Trophoblast cell (in vitro differentiated cells and primary cell): ENCODE results near the gene LSM3.
"Not testable (repeated sequence)": the region's sequence is repeated elsewhere in the genome, so short reads cannot be mapped to it uniquely, and the experiment has no call there.

ENCODE experiments used
- DNase-seq, 2 donors: peaks; one replicate each; pipeline ENCODE4 v3.0.0-alpha.2; 2016
- H2AFZ ChIP-seq: 2 replicates; pipeline ENCODE4 v1.6.1; 2013; ENCODE audit warnings: low read length, moderate library complexity, mild to moderate bottlenecking; ENCODE audit not compliant: insufficient read depth, poor library complexity
- H2AK5ac ChIP-seq: 2 replicates; pipeline ENCODE4 v1.6.1; 2013; ENCODE audit warnings: mild to moderate bottlenecking, low read length
- H2BK120ac ChIP-seq: 2 replicates; pipeline ENCODE4 v1.6.1; 2013; ENCODE audit warnings: low read length, mild to moderate bottlenecking, moderate library complexity; ENCODE audit not compliant: insufficient read depth, poor library complexity
- H2BK12ac ChIP-seq: 2 replicates; pipeline ENCODE4 v1.6.1; 2013; ENCODE audit warnings: mild to moderate bottlenecking, low read length, moderate library complexity
- H2BK5ac ChIP-seq: 2 replicates; pipeline ENCODE4 v1.6.1; 2013; ENCODE audit warnings: low read length, low read depth, moderate library complexity, mild to moderate bottlenecking; ENCODE audit not compliant: poor library complexity
- H3K14ac ChIP-seq: 2 replicates; pipeline ENCODE4 v1.6.1; 2013; ENCODE audit warnings: mild to moderate bottlenecking, low read length
- H3K18ac ChIP-seq: 2 replicates; pipeline ENCODE4 v1.6.1; 2013; ENCODE audit warnings: mild to moderate bottlenecking, low read length
- H3K23ac ChIP-seq: 2 replicates; pipeline ENCODE4 v1.6.1; 2013; ENCODE audit warnings: low read length
- H3K27ac ChIP-seq: 2 replicates; pipeline ENCODE4 v1.5.1; 2013; ENCODE audit warnings: low read depth, mild to moderate bottlenecking, inconsistent platforms, low read length, moderate library complexity
- H3K27me3 ChIP-seq: 2 replicates; pipeline ENCODE4 v1.6.1; 2013; ENCODE audit warnings: inconsistent platforms, mild to moderate bottlenecking, low read length, moderate library complexity; ENCODE audit not compliant: insufficient read depth
- H3K36me3 ChIP-seq, 2 experiments: 1 replicate in 1 of 2; 2 replicates in 1 of 2; pipeline ENCODE4 v1.6.1; 2013; ENCODE audit warnings: low read length in 2 of 2, mild to moderate bottlenecking in 2 of 2, moderate library complexity in 1 of 2; ENCODE audit not compliant: insufficient read depth in 2 of 2, control insufficient read depth in 1 of 2
- H3K4ac ChIP-seq: 2 replicates; pipeline ENCODE4 v1.6.1; 2013; ENCODE audit warnings: low read depth, mild to moderate bottlenecking, low read length, moderate library complexity
- H3K4me1 ChIP-seq, 2 experiments: 1 replicate in 1 of 2; 2 replicates in 1 of 2; pipeline ENCODE4 v1.6.1; 2013; ENCODE audit warnings: low read length in 2 of 2, mild to moderate bottlenecking in 2 of 2, moderate library complexity in 1 of 2; ENCODE audit not compliant: insufficient read depth in 2 of 2, control insufficient read depth in 1 of 2
- H3K4me2 ChIP-seq: 2 replicates; pipeline ENCODE4 v1.6.1; 2013; ENCODE audit warnings: inconsistent platforms, mild to moderate bottlenecking, low read length, moderate library complexity
- H3K4me3 ChIP-seq: 2 replicates; pipeline ENCODE4 v1.5.1; 2013; ENCODE audit warnings: mild to moderate bottlenecking, low read depth, low read length, inconsistent platforms
- H3K79me1 ChIP-seq: one replicate; pipeline ENCODE4 v1.6.1; 2013; ENCODE audit warnings: low read length
- H3K79me2 ChIP-seq: 2 replicates; pipeline ENCODE4 v1.6.1; 2013; ENCODE audit warnings: low read length, mild to moderate bottlenecking; ENCODE audit not compliant: control insufficient read depth, insufficient read depth, poor library complexity
- H3K9ac ChIP-seq: 2 replicates; pipeline ENCODE4 v1.6.1; 2013; ENCODE audit warnings: mild to moderate bottlenecking, low read length
- H3K9me3 ChIP-seq: 2 replicates; pipeline ENCODE4 v1.6.1; 2013; ENCODE audit warnings: low read depth, mild to moderate bottlenecking, control low read depth, inconsistent platforms, low read length; ENCODE audit not compliant: insufficient read depth
- H4K12ac ChIP-seq: 2 replicates; pipeline ENCODE4 v1.6.1; 2013; ENCODE audit warnings: low read depth, mild to moderate bottlenecking, low read length, moderate library complexity
- H4K8ac ChIP-seq: 2 replicates; pipeline ENCODE4 v1.6.1; 2013; ENCODE audit warnings: low read depth, mild to moderate bottlenecking, low read length, moderate library complexity
- H4K91ac ChIP-seq: one replicate; pipeline ENCODE4 v1.6.1; 2013; ENCODE audit warnings: low read depth, mild to moderate bottlenecking, low read length, moderate library complexity
- WGBS: extraction: QIAGEN DNeasy Blood & Tissue Kit; methylation state at CpG from one replicate; pipeline ENCODE4 v1.1.7; 2013; ENCODE audit warnings: missing lambda C conversion rate; ENCODE audit not compliant: insufficient read length, insufficient coverage; ENCODE audit errors: extremely low coverage; 5-methylcytosine and 5-hydroxymethylcytosine counted together

Gene LSM3

DNA sequence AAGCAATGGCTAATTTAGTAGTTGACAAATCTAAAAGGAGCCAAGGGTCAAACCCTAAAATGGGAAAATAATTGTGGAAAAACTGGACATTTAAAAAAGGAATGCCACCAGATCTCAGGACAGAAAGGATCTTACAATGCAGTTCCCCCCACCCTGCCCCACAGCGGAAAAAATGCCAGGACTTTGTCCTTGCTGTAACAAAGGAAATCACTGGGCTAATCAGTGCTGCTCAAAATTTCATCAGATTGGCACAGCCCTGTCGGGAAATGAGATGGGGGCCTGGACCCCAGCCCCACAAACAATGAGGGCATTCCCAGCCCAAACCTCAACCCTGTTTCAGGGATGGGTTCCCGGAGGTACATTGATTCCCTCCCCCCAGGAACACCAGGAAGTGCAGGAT lies 47.7 kb downstream of the LSM3 start:
- Histone ChIP-seq H3K27ac (peak overlapping the region; percentile 96), H3K4ac (peak overlapping the region; percentile 3), H3K79me1 (peaks cover 68% of the 10 kb centered on the region), H3K4me1 (peaks cover 35 to 56% of the 10 kb centered on the region in 2 experiments), H3K79me2 (peaks cover 12% of the 10 kb centered on the region), H3K14ac (peak overlapping the region; percentile 22), H4K91ac (peak overlapping the region; percentile 78), H2BK120ac (peak overlapping the region; percentile 71), H3K18ac (peak overlapping the region; percentile 27), H4K8ac (peak overlapping the region; percentile 3), H3K4me2 (peak overlapping the region; percentile 13), H2BK12ac (peak overlapping the region; percentile 68), H2BK5ac (peak overlapping the region; percentile 93)
- H3K4me3 ChIP-seq, H4K12ac ChIP-seq, H2AK5ac ChIP-seq, H3K9me3 ChIP-seq, H3K27me3 ChIP-seq, H3K36me3 ChIP-seq, H3K23ac ChIP-seq, H2AFZ ChIP-seq, H3K9ac ChIP-seq: not testable (repeated sequence)
- no CpG with 5 or more reads among the region's 3 CpGs for WGBS
- DNase-seq, result peak in 1 of 2 donors; percentile 43

- H3K4me1 ChIP-seq, result peaks cover 45 to 67% of the 10 kb centered on the region in 2 experiments
- peak overlapping the region; percentile 96 for H3K27ac ChIP-seq
- H2BK120ac ChIP-seq, result no peak overlapping the region
- no peak overlapping the region for H3K23ac ChIP-seq
- H4K12ac ChIP-seq, result no peak overlapping the region
- no peaks in the 10 kb centered on the region for H3K27me3 ChIP-seq
- H3K18ac ChIP-seq, result no peak overlapping the region
- no peak overlapping the region for H4K8ac ChIP-seq
- H2BK5ac ChIP-seq, result no peak overlapping the region
- no peaks in the 10 kb centered on the region for H3K36me3 ChIP-seq
- DNase-seq, result peak; percentile 36 to 92
- peak overlapping the region; percentile 26 for H3K4me2 ChIP-seq
- no peak overlapping the region for H3K9ac ChIP-seq
- H2BK12ac ChIP-seq, result no peak overlapping the region
- no peak overlapping the region for H3K4ac ChIP-seq
- H2AFZ ChIP-seq, result no peak overlapping the region
- WGBS, result no CpG with 5 or more reads among the region's 1 CpG
- H4K91ac ChIP-seq, result no peak overlapping the region
- no peak overlapping the region for H3K4me3 ChIP-seq
- peaks cover 12% of the 10 kb centered on the region for H3K79me2 ChIP-seq
- peaks cover 79% of the 10 kb centered on the region for H3K79me1 ChIP-seq
- no peaks in the 10 kb centered on the region for H3K9me3 ChIP-seq
- H3K14ac ChIP-seq, result no peak overlapping the region
- no peak overlapping the region for H2AK5ac ChIP-seq
These were observed 49.2 kb downstream of the LSM3 start for GRCh38 chr3:14227856-14228255.

DNA sequence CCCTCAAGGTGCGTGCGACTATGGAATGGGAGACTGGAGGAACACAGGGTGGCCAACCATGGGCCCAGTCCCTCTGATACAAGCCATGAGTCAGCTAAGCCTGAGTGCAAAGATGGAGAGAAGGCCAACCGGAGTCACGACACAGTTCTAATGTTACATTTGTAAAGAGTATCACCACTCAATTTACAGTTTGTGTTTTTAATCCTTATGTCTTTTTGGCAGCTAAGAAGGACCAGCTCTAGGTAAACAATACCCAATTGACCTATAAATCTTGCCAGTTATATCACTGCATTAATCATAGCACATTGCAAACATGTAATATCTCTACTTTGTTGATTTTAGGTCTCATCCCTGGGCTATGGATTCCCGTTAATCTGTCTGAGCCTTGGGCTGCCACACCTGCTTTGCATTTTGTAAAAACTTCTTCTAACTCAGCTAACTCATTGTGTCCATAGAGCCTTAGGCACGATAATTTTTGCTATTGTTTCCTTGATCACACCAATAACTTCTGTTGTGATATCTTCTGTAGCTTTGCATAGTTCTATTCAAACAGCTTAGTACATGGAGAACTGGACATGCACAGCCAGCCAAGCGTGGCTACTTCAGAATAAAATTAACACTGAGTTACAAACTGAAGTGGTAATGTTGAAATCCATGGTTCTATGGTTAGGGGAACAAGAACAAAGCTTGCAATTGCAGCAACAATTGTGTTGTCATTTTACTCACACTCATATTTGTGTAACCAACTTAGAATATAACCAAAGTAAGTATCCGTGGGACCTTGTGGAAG lies 50.3 kb downstream of the LSM3 start:
- no peaks in the 10 kb centered on the region for H3K27me3 ChIP-seq

DNA sequence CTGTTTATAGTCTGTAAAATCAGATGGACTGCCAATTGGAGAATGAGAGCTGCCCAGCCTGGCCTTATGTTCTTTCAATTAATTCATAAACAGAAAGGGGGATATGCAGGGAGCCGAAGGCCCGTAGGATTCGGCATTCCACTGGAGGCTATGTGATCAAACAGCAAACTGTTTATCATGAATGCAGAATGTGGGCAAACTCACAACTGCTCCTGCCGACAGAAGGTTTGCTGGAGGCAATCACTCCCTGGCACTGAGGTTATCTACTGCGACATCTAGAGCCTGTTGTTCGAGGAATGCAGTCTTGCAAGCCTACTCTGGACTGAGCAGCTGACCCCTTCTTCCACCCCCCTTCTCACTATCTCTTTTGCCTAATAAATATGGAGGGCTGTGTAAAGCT lies 51.1 kb downstream of the LSM3 start:
- not testable (repeated sequence) for H4K91ac ChIP-seq, H3K9ac ChIP-seq, H3K36me3 ChIP-seq, H2AK5ac ChIP-seq, H3K79me2 ChIP-seq, H2AFZ ChIP-seq, H3K9me3 ChIP-seq, H3K18ac ChIP-seq, H3K14ac ChIP-seq, H4K8ac ChIP-seq, H3K27me3 ChIP-seq, H3K4me3 ChIP-seq, H4K12ac ChIP-seq, H3K23ac ChIP-seq, H3K4me2 ChIP-seq, H3K4ac ChIP-seq, H2BK12ac ChIP-seq
- H3K4me1 ChIP-seq, result peaks cover 31 to 52% of the 10 kb centered on the region in 2 experiments
- peak overlapping the region; percentile 96 for H3K27ac ChIP-seq
- H3K79me1 ChIP-seq, result peaks cover 66% of the 10 kb centered on the region
- peak overlapping the region; percentile 79 for H2BK5ac ChIP-seq
- WGBS, result no CpG with 5 or more reads among the region's 6 CpGs
- peak; percentile 76 to 82 for DNase-seq
- peak overlapping the region; percentile 98 for H2BK120ac ChIP-seq

More for the DNA sequence above, 50.3 kb downstream of the LSM3 start:
- H3K4me2 ChIP-seq, result no peak overlapping the region
- peak overlapping the region; percentile 84 for H2AK5ac ChIP-seq
- H3K4ac ChIP-seq, result peak overlapping the region; percentile 81
- H3K36me3 ChIP-seq, result no peaks in the 10 kb centered on the region
- peak overlapping the region; percentile 98 for H4K91ac ChIP-seq
- H3K27ac ChIP-seq, result peak overlapping the region; percentile 96
- no peak overlapping the region for H3K9ac ChIP-seq
- H2BK5ac ChIP-seq, result peak overlapping the region; percentile 92
- WGBS, result no CpG with 5 or more reads among the region's 8 CpGs
- H2BK120ac ChIP-seq, result peak overlapping the region; percentile 98
- H4K12ac ChIP-seq, result no peak overlapping the region
- peak overlapping the region; percentile 82 for H4K8ac ChIP-seq
- no peak overlapping the region for H3K4me3 ChIP-seq
- peaks cover 39 to 60% of the 10 kb centered on the region in 2 experiments for H3K4me1 ChIP-seq
- DNase-seq, result peak in 1 of 2 donors; percentile 28
- H2BK12ac ChIP-seq, result peak overlapping the region; percentile 95
- H2AFZ ChIP-seq, result no peak overlapping the region
- H3K79me2 ChIP-seq, result peaks cover 11% of the 10 kb centered on the region
- no peaks in the 10 kb centered on the region for H3K9me3 ChIP-seq
- H3K14ac ChIP-seq, result peak overlapping the region; percentile 93
- no peak overlapping the region for H3K23ac ChIP-seq
- H3K18ac ChIP-seq, result peak overlapping the region; percentile 77
- H3K79me1 ChIP-seq, result peaks cover 73% of the 10 kb centered on the region
